Smooth muscle cell (in vitro differentiated cells): ENCODE results near the gene RASGRP3. TPM values are rescaled to one million over a fixed set of nuclear protein-coding genes. Genes with fewer than 3 reads are reported as not detected.

Experiments
- DNase-seq: peaks from one replicate; lab custom pipeline; 2025; ENCODE audit not compliant: unreplicated experiment; lab: John Stamatoyannopoulos, UW
- H2AFZ ChIP-seq: fragments of 200-600 bp; sonication (generic); 2 replicates; pipeline ENCODE4 v1.6.0; 2016; ENCODE audit warnings: antibody characterized with exemption, low read depth, mild to moderate bottlenecking
- H3F3A ChIP-seq: fragments of 200-600 bp; sonication (generic); 2 replicates; pipeline ENCODE4 v1.6.0; 2017; ENCODE audit warnings: antibody characterized with exemption, low read depth
- H3K27ac ChIP-seq: fragments of 200-600 bp; sonication (generic); 2 replicates; pipeline ENCODE4 v1.5.1; 2016; ENCODE audit warnings: low read depth, mild to moderate bottlenecking
- H3K27me3 ChIP-seq: fragments of 200-600 bp; sonication (generic); 2 replicates; pipeline ENCODE4 v1.6.1; 2016; ENCODE audit warnings: low read depth, mild to moderate bottlenecking
- H3K36me3 ChIP-seq: fragments of 200-600 bp; sonication (generic); 2 replicates; pipeline ENCODE4 v1.5.1; 2016; ENCODE audit warnings: low read depth
- H3K4me1 ChIP-seq: fragments of 200-600 bp; sonication (generic); 2 replicates; pipeline ENCODE4 v1.5.1; 2016; ENCODE audit warnings: low read depth
- H3K4me2 ChIP-seq: fragments of 200-600 bp; sonication (generic); 2 replicates; pipeline ENCODE4 v1.6.0; 2016; ENCODE audit warnings: mild to moderate bottlenecking
- H3K4me3 ChIP-seq: fragments of 200-600 bp; sonication (generic); 2 replicates; pipeline ENCODE4 v1.5.1; 2016; ENCODE audit warnings: mild to moderate bottlenecking
- H3K79me2 ChIP-seq: fragments of 200-600 bp; sonication (generic); 2 replicates; pipeline ENCODE4 v1.6.0; 2016; ENCODE audit warnings: low read depth, mild to moderate bottlenecking
- H3K9ac ChIP-seq: fragments of 200-600 bp; sonication (generic); 2 replicates; pipeline ENCODE4 v1.6.0; 2016; ENCODE audit warnings: low read depth
- H3K9me3 ChIP-seq: fragments of 200-600 bp; sonication (generic); replicated peaks from 2 replicates; pipeline ENCODE4 v1.5.1; 2016; ENCODE audit warnings: low read depth
- H4K20me1 ChIP-seq: fragments of 200-600 bp; sonication (generic); 2 replicates; pipeline ENCODE4 v1.6.0; 2016; ENCODE audit warnings: low read depth
- WGBS: methylation state at CpG from one replicate; pipeline ENCODE4 v1.1.7; 2016; ENCODE audit warnings: low lambda C conversion rate; 5-methylcytosine and 5-hydroxymethylcytosine counted together
- polyA plus RNA-seq: library from polyadenylated mRNA; unstranded; fragments of >200 nt; fragmentation: Nextera tagmentation; extraction: Ambion mirVana; gene quantifications from 2 replicates; pipeline ENCODE4 v1.2.1, GENCODE V29; 2016
- total RNA-seq: library from RNA; depleted of rRNA; stranded (reverse); fragments of >200 nt; gene quantifications from 2 replicates; pipeline ENCODE4 v1.2.3, GENCODE V29; 2014
- TF ChIP-seq, protein P1 (sequence below): fragments of 200-600 bp; sonication (generic); IDR thresholded peaks from 2 replicates; pipeline ENCODE4 v1.5.1; 2017; ENCODE audit warnings: borderline replicate concordance, mild to moderate bottlenecking, antibody characterized with exemption; ENCODE audit not compliant: insufficient read depth, poor library complexity, severe bottlenecking

The RASGRP3 gene
- total and polyA plus RNA-seq, 2 experiments from 2014 or later, result 0.10 to 0.31 TPM

DNA sequence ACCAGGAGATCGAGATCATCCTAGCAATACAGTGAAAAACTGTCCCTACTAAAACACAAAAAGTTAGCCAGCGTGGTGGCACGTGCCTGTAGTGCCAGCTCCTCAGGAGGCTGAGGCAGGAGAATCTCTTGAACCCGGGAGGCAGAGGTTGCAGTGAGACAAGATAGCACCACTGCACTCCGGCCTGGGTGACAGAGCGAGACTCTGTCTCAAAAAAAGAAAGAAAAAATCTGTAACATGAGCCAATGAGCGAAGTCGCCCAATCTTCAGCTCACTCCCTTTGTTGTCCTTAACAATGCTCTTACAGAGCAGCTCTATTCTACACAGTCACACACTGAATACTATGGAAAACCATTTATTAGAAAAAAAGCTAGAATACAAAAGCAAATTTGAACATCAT, 100.6 kb downstream of the RASGRP3 start:
- Histone ChIP-seq H3F3A (no peaks in the 10 kb centered on the region), H3K79me2 (no peaks in the 10 kb centered on the region), H3K4me2 (no peak overlapping the region), H3K9me3 (no peaks in the 10 kb centered on the region), H3K27ac (no peak overlapping the region), H3K4me1 (no peaks in the 10 kb centered on the region), H4K20me1 (peaks cover 11% of the 10 kb centered on the region), H3K36me3 (no peaks in the 10 kb centered on the region), H3K4me3 (no peak overlapping the region), H2AFZ (no peak overlapping the region), H3K9ac (no peak overlapping the region), H3K27me3 (no peaks in the 10 kb centered on the region)
- WGBS, result 96% methylated on average over 8 of the region's 8 CpGs
- DNase-seq, result no peak
- TF ChIP-seq, protein P1, sequence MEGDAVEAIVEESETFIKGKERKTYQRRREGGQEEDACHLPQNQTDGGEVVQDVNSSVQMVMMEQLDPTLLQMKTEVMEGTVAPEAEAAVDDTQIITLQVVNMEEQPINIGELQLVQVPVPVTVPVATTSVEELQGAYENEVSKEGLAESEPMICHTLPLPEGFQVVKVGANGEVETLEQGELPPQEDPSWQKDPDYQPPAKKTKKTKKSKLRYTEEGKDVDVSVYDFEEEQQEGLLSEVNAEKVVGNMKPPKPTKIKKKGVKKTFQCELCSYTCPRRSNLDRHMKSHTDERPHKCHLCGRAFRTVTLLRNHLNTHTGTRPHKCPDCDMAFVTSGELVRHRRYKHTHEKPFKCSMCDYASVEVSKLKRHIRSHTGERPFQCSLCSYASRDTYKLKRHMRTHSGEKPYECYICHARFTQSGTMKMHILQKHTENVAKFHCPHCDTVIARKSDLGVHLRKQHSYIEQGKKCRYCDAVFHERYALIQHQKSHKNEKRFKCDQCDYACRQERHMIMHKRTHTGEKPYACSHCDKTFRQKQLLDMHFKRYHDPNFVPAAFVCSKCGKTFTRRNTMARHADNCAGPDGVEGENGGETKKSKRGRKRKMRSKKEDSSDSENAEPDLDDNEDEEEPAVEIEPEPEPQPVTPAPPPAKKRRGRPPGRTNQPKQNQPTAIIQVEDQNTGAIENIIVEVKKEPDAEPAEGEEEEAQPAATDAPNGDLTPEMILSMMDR, result no peak

DNA sequence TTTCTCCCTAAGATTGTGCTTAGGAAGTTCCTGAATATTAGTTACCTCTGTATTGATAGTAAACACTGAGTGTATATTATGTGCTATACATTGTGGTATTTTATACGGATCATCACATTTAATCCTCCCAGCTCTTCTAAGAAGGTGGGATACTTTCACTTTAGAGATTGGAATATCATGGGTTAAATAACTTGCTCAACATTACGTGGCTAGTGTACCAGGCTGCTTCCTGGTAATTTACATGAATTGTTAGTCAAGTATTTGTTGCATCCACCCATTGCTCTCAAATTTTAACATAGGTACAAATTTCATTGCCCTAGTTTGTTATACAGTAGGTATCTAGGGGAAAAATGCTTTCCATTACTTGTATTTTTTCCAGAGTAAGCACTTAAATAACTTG, 101.2 kb downstream of the RASGRP3 start:
- Histone ChIP-seq H3K27ac (no peak overlapping the region), H2AFZ (no peak overlapping the region), H3F3A (no peaks in the 10 kb centered on the region), H3K9ac (no peak overlapping the region), H3K9me3 (no peaks in the 10 kb centered on the region), H4K20me1 (peaks cover 11% of the 10 kb centered on the region), H3K4me1 (no peaks in the 10 kb centered on the region), H3K4me3 (no peak overlapping the region), H3K4me2 (no peak overlapping the region), H3K27me3 (no peaks in the 10 kb centered on the region), H3K36me3 (peaks cover 5% of the 10 kb centered on the region), H3K79me2 (no peaks in the 10 kb centered on the region)
- TF ChIP-seq, protein P1, result no peak
- 56% methylated on average over 2 of the region's 2 CpGs for WGBS
- no peak for DNase-seq

DNA sequence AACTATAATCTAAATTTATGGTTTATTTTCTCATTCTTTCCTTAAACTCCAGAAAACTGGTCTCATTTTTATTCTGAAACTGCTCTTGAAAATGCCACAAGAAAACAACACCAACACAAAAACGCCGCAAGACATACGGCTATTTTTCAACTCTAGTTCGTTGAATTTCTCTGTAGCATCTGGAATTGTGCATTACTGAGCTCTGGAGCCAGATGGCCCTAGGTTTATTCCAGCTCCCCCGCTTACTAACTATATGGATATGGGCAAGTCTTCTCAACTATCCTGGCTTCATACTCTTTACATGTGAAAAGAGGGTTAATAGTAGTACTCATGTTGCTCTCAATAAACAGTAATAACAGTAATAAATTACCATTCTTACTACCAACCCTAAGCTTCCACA, 102.8 kb downstream of the RASGRP3 start:
- no peaks in the 10 kb centered on the region for H3K27me3 ChIP-seq
- H3K27ac ChIP-seq, result no peak overlapping the region
- no peak overlapping the region for H3K4me3 ChIP-seq
- peaks cover 8% of the 10 kb centered on the region for H3K36me3 ChIP-seq
- 91% methylated on average over 5 of the region's 5 CpGs for WGBS
- DNase-seq, result no peak
- H2AFZ ChIP-seq, result no peak overlapping the region
- TF ChIP-seq, protein P1, result no peak
- no peaks in the 10 kb centered on the region for H3K79me2 ChIP-seq
- H3K9ac ChIP-seq, result no peak overlapping the region
- no peaks in the 10 kb centered on the region for H3F3A ChIP-seq
- no peaks in the 10 kb centered on the region for H3K4me1 ChIP-seq
- H4K20me1 ChIP-seq, result peaks cover 11% of the 10 kb centered on the region
- H3K4me2 ChIP-seq, result no peak overlapping the region
- no peaks in the 10 kb centered on the region for H3K9me3 ChIP-seq

DNA sequence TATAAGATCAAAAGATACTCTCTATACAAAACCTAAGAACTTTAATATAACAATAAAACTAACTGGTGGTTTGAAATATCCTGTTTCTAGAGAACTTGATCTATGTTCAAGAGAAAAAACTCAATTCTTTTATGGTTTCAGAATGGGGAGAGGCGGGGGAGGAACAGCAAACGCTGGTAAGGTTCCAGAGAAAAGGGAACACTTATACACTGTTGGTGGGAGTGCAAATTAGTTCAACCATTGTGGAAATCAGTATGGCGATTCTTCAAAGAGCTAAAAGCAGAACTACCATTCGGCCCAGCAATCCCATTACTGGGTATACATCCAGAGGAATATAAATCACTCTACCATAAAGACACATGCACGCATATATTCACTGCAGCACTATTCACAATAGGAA, 105.4 kb downstream of the RASGRP3 start:
- no peaks in the 10 kb centered on the region for H3K4me1 ChIP-seq
- H3K9me3 ChIP-seq, result no peaks in the 10 kb centered on the region
- TF ChIP-seq, protein P1, result no peak
- H3K27me3 ChIP-seq, result no peaks in the 10 kb centered on the region
- H3K4me2 ChIP-seq, result no peak overlapping the region
- peaks cover 11% of the 10 kb centered on the region for H4K20me1 ChIP-seq
- H3F3A ChIP-seq, result peaks cover 4% of the 10 kb centered on the region
- H3K79me2 ChIP-seq, result no peaks in the 10 kb centered on the region
- DNase-seq, result no peak
- peaks cover 22% of the 10 kb centered on the region for H3K36me3 ChIP-seq
- H3K27ac ChIP-seq, result no peak overlapping the region
- WGBS, result 91% methylated on average over 5 of the region's 5 CpGs
- no peak overlapping the region for H2AFZ ChIP-seq
- H3K4me3 ChIP-seq, result no peak overlapping the region
- no peak overlapping the region for H3K9ac ChIP-seq
